ENCODE results near the gene PLXNA4. TPM values are rescaled to one million over a fixed set of nuclear protein-coding genes. Genes with fewer than 3 reads are reported as not detected.

The PLXNA4 gene
- total and polyA plus RNA-seq, 2 experiments from 2014 or later, result 7.3 to 33.3 TPM

GRCh38 chr7:132499487-132499886, 76.8 kb downstream of the PLXNA4 start:
- H3K4me3 ChIP-seq, result no peak overlapping the region
- TF ChIP-seq CTCF (IDR thresholded peaks at IDR 0.05; ENCODE audit: low read depth, low read length), result no peak
- H3K9me3 ChIP-seq (ENCODE audit: low read depth), result no peaks in the 10 kb centered on the region
- H3K36me3 ChIP-seq, result no peaks in the 10 kb centered on the region
- DNase-seq (ENCODE audit: low read depth in 1 of 2, low spot score in 1 of 2), result no peak
- H3K27ac ChIP-seq, result no peak overlapping the region
- peaks cover 10% of the 10 kb centered on the region for H3K4me1 ChIP-seq (ENCODE audit: low read depth)
- no peaks in the 10 kb centered on the region for H3K27me3 ChIP-seq

GRCh38 chr7:132499065-132499464, 77.2 kb downstream of the PLXNA4 start:
- Histone ChIP-seq H3K27ac (no peak overlapping the region), H3K27me3 (no peaks in the 10 kb centered on the region), H3K9me3 (ENCODE audit: low read depth) (no peaks in the 10 kb centered on the region), H3K36me3 (no peaks in the 10 kb centered on the region), H3K4me3 (no peak overlapping the region), H3K4me1 (ENCODE audit: low read depth) (peaks cover 10% of the 10 kb centered on the region)
- no peak for DNase-seq (ENCODE audit: low read depth in 1 of 2, low spot score in 1 of 2)
- no peak for TF ChIP-seq CTCF (IDR thresholded peaks at IDR 0.05; ENCODE audit: low read depth, low read length)

- no peak for TF ChIP-seq CTCF (IDR thresholded peaks at IDR 0.05; ENCODE audit: low read depth, low read length)
- H3K36me3 ChIP-seq, result no peaks in the 10 kb centered on the region
- peaks cover 11% of the 10 kb centered on the region for H3K4me1 ChIP-seq (ENCODE audit: low read depth)
- no peak overlapping the region for H3K27ac ChIP-seq
- no peaks in the 10 kb centered on the region for H3K27me3 ChIP-seq
- no peak overlapping the region for H3K4me3 ChIP-seq
- no peak for DNase-seq (ENCODE audit: low read depth in 1 of 2, low spot score in 1 of 2)
- H3K9me3 ChIP-seq (ENCODE audit: low read depth), result no peaks in the 10 kb centered on the region
Measured at GRCh38 chr7:132498319-132498718, 78.0 kb downstream of the PLXNA4 start.

- Histone ChIP-seq H3K36me3 (no peaks in the 10 kb centered on the region), H3K9me3 (ENCODE audit: low read depth) (no peaks in the 10 kb centered on the region), H3K27ac (no peak overlapping the region), H3K4me3 (no peak overlapping the region), H3K4me1 (ENCODE audit: low read depth) (peaks cover 18% of the 10 kb centered on the region), H3K27me3 (no peaks in the 10 kb centered on the region)
- no peak for DNase-seq (ENCODE audit: low read depth in 1 of 2, low spot score in 1 of 2)
- TF ChIP-seq CTCF (IDR thresholded peaks at IDR 0.05; ENCODE audit: low read depth, low read length), result no peak
Measured at GRCh38 chr7:132497098-132497497, 79.2 kb downstream of the PLXNA4 start.

GRCh38 chr7:132495936-132496335, 80.3 kb downstream of the PLXNA4 start:
- DNase-seq (ENCODE audit: low read depth in 1 of 2, low spot score in 1 of 2), result peak in 1 of 2 donors; percentile 30
- no peak overlapping the region for H3K27ac ChIP-seq
- peaks cover 16% of the 10 kb centered on the region for H3K4me1 ChIP-seq (ENCODE audit: low read depth)
- H3K36me3 ChIP-seq, result no peaks in the 10 kb centered on the region
- no peaks in the 10 kb centered on the region for H3K27me3 ChIP-seq
- TF ChIP-seq CTCF (IDR thresholded peaks at IDR 0.05; ENCODE audit: low read depth, low read length), result no peak
- no peaks in the 10 kb centered on the region for H3K9me3 ChIP-seq (ENCODE audit: low read depth)
- H3K4me3 ChIP-seq, result no peak overlapping the region

GRCh38 chr7:132494474-132494873, 81.8 kb downstream of the PLXNA4 start:
- no peaks in the 10 kb centered on the region for H3K36me3 ChIP-seq
- no peaks in the 10 kb centered on the region for H3K27me3 ChIP-seq
- DNase-seq (ENCODE audit: low read depth in 1 of 2, low spot score in 1 of 2), result no peak
- H3K9me3 ChIP-seq (ENCODE audit: low read depth), result no peaks in the 10 kb centered on the region
- H3K4me3 ChIP-seq, result no peak overlapping the region
- no peak for TF ChIP-seq CTCF (IDR thresholded peaks at IDR 0.05; ENCODE audit: low read depth, low read length)
- peaks cover 14% of the 10 kb centered on the region for H3K4me1 ChIP-seq (ENCODE audit: low read depth)
- no peak overlapping the region for H3K27ac ChIP-seq
